IPS-NIHi7 (cell line): ENCODE measurements around the gene STUM.
"Not testable (repeated sequence)": the region's sequence is repeated elsewhere in the genome, so short reads cannot be mapped to it uniquely, and the experiment has no call there.

Experiments used
- DNase-seq: peaks from one replicate; pipeline ENCODE4 v3.0.0; 2012; ENCODE audit warnings: mixed read lengths; ENCODE audit errors: extremely low spot score

STUM gene

GRCh38 chr1:226581650-226582330 is 33.2 kb downstream of the STUM start:
- DNase-seq = no peak

DNA sequence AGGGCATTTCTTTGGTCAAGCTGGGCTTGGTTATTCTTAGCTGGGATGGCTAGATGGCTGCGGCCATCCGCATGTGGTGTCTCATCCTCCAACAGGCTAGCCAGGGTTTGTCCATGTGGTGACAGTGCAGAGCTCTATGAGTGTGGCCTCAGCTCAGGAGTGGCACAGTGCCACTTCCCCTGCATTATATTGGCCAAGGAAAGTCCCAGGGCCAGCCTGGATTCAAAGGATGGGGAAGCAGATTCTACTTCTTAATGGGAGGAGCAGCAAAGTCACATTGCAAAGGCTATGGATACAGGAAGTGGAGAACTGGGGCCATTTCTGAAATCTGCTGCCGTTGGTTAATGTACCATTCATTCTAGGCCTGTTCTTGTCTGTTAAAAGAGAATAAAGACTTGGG is 34.4 kb downstream of the STUM start:
- DNase-seq = no peak

DNA sequence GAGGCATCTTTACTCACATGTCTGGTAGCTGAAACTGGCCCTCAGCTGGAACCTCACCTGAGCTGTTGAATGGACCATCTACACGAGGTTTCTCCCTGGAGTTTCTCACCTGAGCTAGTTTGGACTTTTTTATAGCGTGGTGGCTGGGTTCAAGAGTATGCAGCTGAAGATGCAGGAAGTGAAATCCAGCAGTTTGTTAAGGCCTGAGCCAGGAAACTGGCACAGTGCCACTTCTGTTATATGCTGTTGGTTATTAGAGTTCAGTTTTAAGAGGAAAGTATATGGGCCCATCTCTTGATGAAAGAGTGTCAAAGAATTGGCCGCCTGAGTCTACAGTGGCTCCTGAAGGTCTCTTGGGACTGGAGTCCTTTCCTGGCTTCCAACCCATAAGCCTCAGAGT is 35.6 kb downstream of the STUM start:
- DNase-seq = no peak

GRCh38 chr1:226586116-226586515 is 37.6 kb downstream of the STUM start:
- DNase-seq = no peak

DNA sequence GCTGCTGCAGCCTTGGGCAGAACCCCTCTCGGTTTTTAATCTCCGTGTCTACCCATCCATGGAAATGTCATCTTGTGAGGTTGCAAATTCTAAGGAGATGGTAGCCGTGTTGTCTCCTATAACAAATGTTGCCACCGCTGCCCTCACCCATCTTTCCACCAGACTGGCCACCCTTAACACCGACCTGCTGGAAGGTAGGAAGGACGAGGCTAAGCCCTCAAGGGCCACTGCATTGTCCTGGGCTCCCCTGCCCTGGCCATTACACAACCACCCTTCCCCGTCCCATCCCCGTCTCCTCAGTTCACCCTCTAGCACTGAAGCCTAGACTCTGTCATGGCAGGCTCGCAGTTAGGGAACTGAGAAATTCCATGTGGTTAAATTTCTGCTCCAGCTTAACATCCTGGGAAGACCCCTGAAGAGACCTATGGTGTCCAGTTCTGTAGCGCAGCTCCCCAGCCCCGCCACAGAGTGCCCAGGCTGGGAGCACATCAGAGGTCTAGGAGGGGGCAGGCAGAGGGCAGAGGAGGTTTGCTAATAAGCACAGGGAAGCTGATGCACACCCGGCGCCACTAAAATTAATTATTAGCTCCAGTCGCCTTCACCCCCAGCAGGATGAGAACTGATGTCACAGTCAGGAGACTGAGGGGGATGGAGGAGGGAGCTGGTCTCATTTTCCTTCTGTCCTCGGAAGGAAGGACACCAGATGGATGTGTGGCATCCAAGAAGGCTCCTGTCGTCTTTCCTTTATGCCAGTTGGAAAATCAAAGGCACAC is 38.3 kb downstream of the STUM start:
- no peak for DNase-seq

GRCh38 chr1:226588484-226588883 is 39.9 kb downstream of the STUM start:
- no peak for DNase-seq

DNA sequence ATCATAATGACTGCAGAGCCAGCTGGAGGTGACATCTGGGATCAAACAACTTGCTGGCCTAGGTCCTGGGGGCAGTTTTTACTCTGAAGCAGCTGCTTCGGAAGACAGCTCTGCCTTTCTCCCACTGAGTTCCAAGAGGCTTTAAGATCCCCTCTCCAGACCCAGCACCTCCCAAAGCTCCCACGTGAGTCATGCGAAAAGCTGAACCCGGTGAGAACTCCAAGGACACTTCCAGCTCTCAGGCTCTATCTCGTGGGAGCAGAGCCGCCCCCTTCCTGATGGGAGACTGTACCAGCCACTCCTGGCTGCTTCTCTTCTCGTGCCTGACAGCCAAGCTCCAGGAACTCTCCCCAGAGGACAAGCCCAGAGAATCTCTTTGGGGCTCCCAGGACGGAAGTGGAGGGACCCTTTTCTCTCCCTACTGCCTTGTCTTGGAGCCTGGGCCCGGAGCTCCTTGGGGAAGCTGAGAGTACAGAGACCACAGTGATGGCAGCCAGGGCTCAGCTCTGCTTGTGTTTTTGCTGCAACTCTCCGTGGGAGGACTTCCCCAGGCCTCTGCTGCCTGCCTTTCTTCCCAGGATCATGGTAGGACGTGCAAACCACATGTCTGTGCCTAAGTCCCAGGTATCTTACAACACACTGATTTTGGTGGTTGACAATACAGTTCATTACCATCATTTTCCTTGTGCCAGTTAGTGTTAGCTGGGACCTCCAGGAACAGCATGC is 40.6 kb downstream of the STUM start:
- DNase-seq = no peak

- DNase-seq = no peak
Observed at GRCh38 chr1:226590614-226591013, 42.0 kb downstream of the STUM start.

DNA sequence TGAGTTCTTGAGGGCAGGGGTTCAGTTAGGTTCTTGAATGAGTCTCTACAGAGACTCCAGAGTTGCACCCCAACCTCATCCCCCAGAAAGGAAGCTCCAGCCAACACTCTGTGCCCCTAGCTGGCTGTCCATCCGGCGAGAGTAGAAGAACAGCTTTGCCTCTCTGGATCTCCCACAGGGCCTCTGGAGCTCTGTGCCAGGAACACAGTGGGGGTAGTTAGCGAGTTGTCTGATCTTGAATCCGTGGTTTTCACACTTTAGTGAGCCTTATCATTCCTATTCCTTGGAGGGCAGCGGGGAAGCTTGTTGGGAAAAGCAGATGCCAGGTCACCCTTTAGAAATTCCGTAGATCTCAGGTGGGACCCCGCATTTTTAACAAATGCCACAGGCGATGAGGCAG is 45.0 kb downstream of the STUM start:
- DNase-seq = no peak

- DNase-seq = no peak
Observed at GRCh38 chr1:226596531-226597165, 48.1 kb downstream of the STUM start.

DNA sequence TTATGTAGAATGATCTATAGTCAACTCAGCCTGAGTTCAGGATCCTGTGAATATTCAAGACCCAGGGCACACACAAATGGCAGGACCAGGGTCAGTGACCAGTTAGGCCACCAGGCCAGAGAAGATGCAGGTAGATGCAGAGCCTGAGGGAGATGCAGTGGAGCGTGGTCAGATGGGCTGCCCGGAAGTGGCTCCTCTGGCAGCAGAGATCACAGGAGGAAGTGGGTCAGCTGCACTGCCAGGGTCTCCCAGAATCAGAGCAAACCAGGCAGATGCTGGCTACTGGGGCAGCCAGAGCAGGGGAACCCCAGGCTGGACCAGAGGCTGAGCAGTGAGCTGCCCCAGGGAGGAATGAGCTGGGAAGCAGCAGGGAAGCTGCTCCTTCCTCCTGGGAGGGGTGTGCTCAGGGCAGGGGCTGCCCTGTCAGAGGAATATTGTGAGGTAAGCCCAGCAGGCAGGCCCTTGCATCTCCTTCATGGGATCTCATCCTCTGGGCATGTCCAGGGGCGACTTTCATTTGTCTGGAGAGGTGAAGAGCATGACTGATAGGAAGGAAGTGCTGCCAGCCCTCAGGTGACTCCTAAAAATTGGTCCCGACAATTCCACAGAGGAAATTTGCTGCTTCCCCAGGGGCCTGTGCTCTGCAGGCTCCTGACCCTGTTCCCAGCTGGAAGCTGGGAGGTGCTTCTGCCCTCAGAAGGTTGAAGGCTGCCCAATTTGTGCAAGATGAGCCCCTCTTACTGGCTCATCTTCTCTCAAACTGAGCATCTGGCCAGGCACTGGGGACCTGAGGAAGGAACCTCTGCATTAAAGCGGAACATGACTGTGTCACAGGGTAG is 49.3 kb downstream of the STUM start:
- DNase-seq = no peak

DNA sequence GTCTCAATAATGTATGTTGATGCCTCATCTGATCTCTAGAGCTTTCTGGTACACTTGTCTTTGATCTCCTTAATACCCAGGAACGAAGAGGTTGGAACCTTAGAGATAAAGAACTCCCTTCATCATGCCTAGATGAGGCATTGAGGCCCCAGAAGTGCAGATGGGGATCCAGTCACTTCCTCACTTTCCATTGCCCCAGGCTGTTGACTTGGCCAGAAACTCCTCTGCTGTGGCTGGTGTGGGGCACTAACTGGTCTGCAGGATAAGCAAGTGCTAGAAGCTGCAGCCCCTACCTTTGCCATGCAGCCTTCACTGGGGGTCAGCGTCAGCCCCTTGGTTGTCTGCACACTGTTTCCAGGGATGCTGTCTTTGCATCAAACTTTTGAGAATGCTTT is 49.9 kb downstream of the STUM start:
- DNase-seq = no peak

GRCh38 chr1:226598955-226599354 is 50.4 kb downstream of the STUM start:
- DNase-seq = not testable (repeated sequence)

DNA sequence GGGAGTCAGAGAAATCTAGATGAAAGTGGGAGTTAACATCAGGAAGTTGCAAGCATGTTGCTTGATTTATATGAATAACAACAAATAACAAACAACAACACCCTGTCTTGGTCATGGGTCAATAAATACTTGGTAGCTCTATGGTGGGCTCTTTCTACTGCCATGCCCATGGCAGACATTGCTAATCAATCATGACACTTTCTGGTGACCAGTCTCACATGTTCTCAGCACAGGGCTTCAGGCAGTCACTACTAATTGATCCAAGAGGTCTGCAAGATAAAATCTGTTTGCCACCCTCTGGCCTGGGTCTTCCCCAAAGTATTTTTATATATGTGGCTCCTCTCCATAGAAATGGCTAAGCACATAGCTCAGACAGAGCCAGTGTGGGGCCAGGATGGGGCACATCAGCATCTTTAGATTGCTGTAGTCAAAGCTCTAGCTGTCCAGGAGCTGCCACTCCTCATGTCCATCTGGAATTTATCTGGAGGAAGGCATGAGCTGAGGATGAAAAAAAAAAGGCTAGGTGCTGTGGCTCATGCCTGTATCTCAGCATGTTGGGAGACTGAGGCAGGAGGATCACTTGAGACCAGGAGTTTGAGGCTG is 51.2 kb downstream of the STUM start:
- DNase-seq = no peak

DNA sequence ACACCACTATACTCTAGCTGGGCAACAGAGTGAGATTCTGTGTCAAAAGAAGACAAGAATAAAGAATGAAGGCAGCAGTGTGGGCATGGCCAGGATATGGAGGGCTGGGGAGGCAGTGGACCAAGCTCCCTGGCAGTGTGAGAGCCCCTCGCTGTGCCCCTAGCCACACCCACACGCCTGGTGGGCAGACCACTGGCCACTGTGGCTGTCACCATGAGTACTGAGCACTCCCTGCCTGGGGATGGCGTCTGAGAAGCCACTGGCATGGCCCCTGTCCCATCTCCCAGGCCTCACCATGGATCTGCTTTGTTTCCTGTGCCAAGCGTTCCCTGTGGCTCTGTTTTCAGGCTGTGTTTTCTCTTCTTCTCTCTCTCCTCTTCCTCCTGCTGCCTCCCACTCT is 51.7 kb downstream of the STUM start:
- no peak for DNase-seq

- no peak for DNase-seq
Observed at GRCh38 chr1:226601456-226601855, 52.9 kb downstream of the STUM start.

DNA sequence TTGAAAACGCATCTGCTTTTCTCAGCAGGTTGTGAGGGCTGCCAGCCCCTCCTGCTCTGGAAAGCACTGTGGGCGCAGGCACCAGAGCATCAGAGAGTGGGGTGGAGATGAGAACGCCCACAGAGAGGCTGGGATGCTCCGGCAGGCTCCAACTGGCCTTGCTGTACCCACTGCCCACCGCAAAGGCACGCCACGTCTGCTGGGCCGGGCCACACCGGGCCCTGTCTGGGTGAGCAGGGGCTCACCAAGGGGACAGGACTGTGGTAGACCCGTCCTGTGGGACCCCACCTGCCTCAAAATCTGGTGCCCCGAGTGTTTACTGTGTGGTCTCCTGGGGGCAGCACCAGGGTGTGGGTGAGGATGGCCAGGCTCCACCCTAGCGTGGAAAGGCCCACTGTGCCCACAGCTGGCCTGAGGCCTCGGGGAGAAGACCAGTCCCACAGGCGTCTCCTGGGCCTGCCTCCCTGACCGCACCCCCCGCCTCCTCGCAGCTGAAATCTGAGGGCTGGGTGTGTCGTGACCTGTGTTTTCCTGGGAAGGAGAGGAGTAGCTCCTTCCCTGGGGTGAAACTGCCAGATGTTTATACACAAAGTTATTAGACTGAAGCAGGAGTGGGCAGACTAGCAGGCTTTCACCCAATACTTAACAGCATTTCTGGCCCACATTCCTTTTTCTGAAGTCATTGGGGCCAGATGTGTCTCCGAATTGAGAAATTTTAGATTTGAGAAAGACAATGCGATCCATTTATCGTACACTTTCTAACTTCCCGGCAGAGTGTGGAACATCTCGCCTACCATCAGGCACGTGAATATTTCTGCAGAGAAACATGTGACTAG is 53.8 kb downstream of the STUM start:
- no peak for DNase-seq

- DNase-seq = no peak
Observed at GRCh38 chr1:226603022-226603857, 54.7 kb downstream of the STUM start.

DNA sequence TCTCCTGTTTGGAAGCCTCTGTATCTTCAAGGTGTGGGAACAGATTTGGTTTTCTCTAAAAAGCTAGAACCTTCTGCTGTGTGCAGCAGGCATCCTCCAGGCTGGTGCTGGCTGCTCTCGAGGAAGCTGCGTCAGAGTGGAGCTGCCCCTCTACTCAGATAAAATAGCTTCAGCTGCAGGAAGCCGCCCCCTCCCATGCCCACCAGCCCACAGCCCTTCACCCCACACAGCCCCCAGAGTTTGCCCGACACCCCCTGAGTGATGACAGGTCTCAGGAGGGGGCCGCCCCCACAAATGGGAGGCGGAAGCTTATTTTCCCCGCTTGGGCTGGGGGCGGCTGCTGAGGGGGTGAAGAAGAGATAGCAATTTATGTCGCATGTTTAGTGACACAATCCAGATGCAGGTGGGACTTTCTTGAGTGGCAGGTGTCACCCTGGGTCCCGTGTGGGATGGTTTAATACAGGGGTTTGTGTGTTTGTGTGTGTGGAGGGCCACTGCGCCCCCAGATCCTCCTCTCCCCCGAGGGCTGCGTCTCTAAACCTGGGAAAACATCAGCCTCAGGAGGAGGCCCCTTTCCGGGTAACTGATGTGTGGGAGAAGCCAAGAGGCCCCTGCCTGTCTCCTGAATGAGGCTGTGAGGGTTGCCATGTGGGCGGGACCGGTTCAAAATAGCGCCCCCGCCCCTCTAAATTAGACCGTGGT is 55.4 kb downstream of the STUM start:
- no peak for DNase-seq
